ENCODE data around the gene KCNS1. TPM values are rescaled to one million over a fixed set of nuclear protein-coding genes. Genes with fewer than 3 reads are reported as not detected.
A peak's percentile ranks its signal among the peaks of the same experiment; 100 is the strongest.

KCNS1 gene
- total RNA-seq, 1 experiment from 2014 or later: not detected

GRCh38 chr20:45049438-45049837 lies 51.5 kb downstream of the KCNS1 start:
- BruUV-seq (replicated peaks): no TSS peak
- ChIA-PET CTCF (interaction anchor here (0.6 to 8.3 kb wide), 16 partner anchors 10 to 1108 kb away, joined by 3 to 96 read pairs (median 4); partner anchors contain the start of genes SLPI and WFDC12), POLR2A (interaction anchor here (0.6 to 5.0 kb wide), 9 partner anchors 9 to 206 kb away, joined by 3 to 22 read pairs (median 3); no protein-coding TSS in a partner anchor)
- TF ChIP-seq, protein P1, sequence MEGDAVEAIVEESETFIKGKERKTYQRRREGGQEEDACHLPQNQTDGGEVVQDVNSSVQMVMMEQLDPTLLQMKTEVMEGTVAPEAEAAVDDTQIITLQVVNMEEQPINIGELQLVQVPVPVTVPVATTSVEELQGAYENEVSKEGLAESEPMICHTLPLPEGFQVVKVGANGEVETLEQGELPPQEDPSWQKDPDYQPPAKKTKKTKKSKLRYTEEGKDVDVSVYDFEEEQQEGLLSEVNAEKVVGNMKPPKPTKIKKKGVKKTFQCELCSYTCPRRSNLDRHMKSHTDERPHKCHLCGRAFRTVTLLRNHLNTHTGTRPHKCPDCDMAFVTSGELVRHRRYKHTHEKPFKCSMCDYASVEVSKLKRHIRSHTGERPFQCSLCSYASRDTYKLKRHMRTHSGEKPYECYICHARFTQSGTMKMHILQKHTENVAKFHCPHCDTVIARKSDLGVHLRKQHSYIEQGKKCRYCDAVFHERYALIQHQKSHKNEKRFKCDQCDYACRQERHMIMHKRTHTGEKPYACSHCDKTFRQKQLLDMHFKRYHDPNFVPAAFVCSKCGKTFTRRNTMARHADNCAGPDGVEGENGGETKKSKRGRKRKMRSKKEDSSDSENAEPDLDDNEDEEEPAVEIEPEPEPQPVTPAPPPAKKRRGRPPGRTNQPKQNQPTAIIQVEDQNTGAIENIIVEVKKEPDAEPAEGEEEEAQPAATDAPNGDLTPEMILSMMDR (IDR thresholded peaks at IDR 0.05; ENCODE audit: unreplicated experiment): no peak
- H3K27ac Mint-ChIP-seq (ENCODE audit: low read depth, unreplicated experiment): peak overlapping the region; percentile 7
- H3K9me3 Mint-ChIP-seq (ENCODE audit: unreplicated experiment): no peaks in the 10 kb centered on the region
- intact Hi-C loops (cut with micrococcal nuclease): loop anchor here (10.0 kb wide), 1 partner anchor 385 kb away; no protein-coding TSS in a partner anchor
- H3K4me3 Mint-ChIP-seq (ENCODE audit: unreplicated experiment): no peak overlapping the region
- H3K36me3 Mint-ChIP-seq (ENCODE audit: insufficient read depth, unreplicated experiment): peaks cover 13% of the 10 kb centered on the region
- peaks cover 6% of the 10 kb centered on the region for H3K4me1 Mint-ChIP-seq (ENCODE audit: insufficient read depth, unreplicated experiment)
- no peaks in the 10 kb centered on the region for H3K27me3 Mint-ChIP-seq (ENCODE audit: insufficient read depth, unreplicated experiment)
- no peak for DNase-seq (ENCODE audit: unreplicated experiment)

- Mint-ChIP-seq H3K9me3 (ENCODE audit: unreplicated experiment) (no peaks in the 10 kb centered on the region), H3K27me3 (ENCODE audit: insufficient read depth, unreplicated experiment) (no peaks in the 10 kb centered on the region), H3K36me3 (ENCODE audit: insufficient read depth, unreplicated experiment) (peaks cover 13% of the 10 kb centered on the region), H3K4me3 (ENCODE audit: unreplicated experiment) (no peak overlapping the region), H3K27ac (ENCODE audit: low read depth, unreplicated experiment) (no peak overlapping the region), H3K4me1 (ENCODE audit: insufficient read depth, unreplicated experiment) (peaks cover 13% of the 10 kb centered on the region)
- no TSS peak for BruUV-seq (replicated peaks)
- POLR2A ChIA-PET: interaction anchor here (1.4 kb wide), 1 partner anchor 38 kb away, joined by 3 read pairs; no protein-coding TSS in a partner anchor
- DNase-seq (ENCODE audit: unreplicated experiment): no peak
- CTCF ChIA-PET: interaction anchor here (0.6 to 8.3 kb wide), 7 partner anchors 12 to 389 kb away, joined by 3 to 96 read pairs (median 4); no protein-coding TSS in a partner anchor
- TF ChIP-seq, protein P1 (IDR thresholded peaks at IDR 0.05; ENCODE audit: unreplicated experiment): no peak
- intact Hi-C loops (cut with micrococcal nuclease): loop anchor here (10.0 kb wide), 1 partner anchor 387 kb away; no protein-coding TSS in a partner anchor
Measured at GRCh38 chr20:45047581-45048119, 53.3 kb downstream of the KCNS1 start.

DNA sequence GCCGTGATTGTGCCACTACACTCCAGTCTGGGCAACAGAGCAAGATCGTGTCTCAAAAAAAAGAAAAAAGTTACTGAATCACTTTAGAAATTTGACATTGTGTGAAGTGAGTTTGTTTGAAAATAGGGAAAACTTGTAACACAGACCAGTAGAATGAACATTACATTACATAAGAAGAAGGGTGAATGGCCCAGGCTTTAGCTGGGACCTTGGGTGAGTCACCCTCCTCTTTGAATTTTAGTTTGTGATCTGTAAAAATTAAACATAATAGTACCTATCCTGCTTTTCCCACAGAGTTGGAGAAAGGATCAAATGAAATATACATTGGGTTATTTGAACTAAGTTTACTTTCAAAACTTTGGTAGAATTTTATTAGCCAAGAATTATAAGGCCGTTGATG lies 56.3 kb downstream of the KCNS1 start:
- ChIA-PET CTCF (interaction anchor here (0.6 to 5.5 kb wide), 38 partner anchors 9 to 672 kb away, joined by 3 to 247 read pairs (median 8); partner anchors contain the start of genes KCNS1 and SLPI), POLR2A (interaction anchor here (0.7 to 4.7 kb wide), 20 partner anchors 9 to 267 kb away, joined by 3 to 43 read pairs (median 9); partner anchors contain the start of gene SLPI)

More for the DNA sequence above, 56.3 kb downstream of the KCNS1 start:
- DNase-seq (ENCODE audit: unreplicated experiment): no peak
- TF ChIP-seq, protein P1 (IDR thresholded peaks at IDR 0.05; ENCODE audit: unreplicated experiment): no peak
- no TSS peak for BruUV-seq (replicated peaks)
- intact Hi-C loops (cut with micrococcal nuclease): loop anchor here (1.0 to 10.0 kb wide), 6 partner anchors 14 to 390 kb away; no protein-coding TSS in a partner anchor
- Mint-ChIP-seq H3K27ac (ENCODE audit: low read depth, unreplicated experiment) (no peak overlapping the region), H3K27me3 (ENCODE audit: insufficient read depth, unreplicated experiment) (no peaks in the 10 kb centered on the region), H3K4me3 (ENCODE audit: unreplicated experiment) (no peak overlapping the region), H3K36me3 (ENCODE audit: insufficient read depth, unreplicated experiment) (peaks cover 8% of the 10 kb centered on the region), H3K9me3 (ENCODE audit: unreplicated experiment) (no peaks in the 10 kb centered on the region), H3K4me1 (ENCODE audit: insufficient read depth, unreplicated experiment) (peaks cover 30% of the 10 kb centered on the region)
